Endothelial cell of umbilical vein (primary cell): ENCODE results near the gene VCAN.

Experiments
- CTCF ChIP-seq, 2 donors: IDR thresholded peaks; 1 replicate in 1 of 2; 2 replicates in 1 of 2; pipeline ENCODE4 v1.5.1; 2011; ENCODE audit warnings: low read length in 2 of 2, mild to moderate bottlenecking in 2 of 2, moderate library complexity in 2 of 2, control low read depth in 1 of 2, inconsistent platforms in 1 of 2, low read depth in 1 of 2; ENCODE audit not compliant: insufficient read depth in 1 of 2; ENCODE audit errors: extremely low read depth in 1 of 2
- POLR2A ChIP-seq: IDR thresholded peaks from 2 replicates; pipeline ENCODE4 v1.6.1; 2012; ENCODE audit warnings: low read depth, mild to moderate bottlenecking, control low read depth, low read length

GRCh38 chr5:83473346-83474160, 2.0 kb downstream of the VCAN start:
- TF ChIP-seq CTCF (IDR thresholded peaks at IDR 0.05; ENCODE audit: extremely low read depth in 1 of 2, insufficient read depth in 1 of 2, low read depth in 1 of 2, low read length in 2 of 2) (peak; percentile 86), POLR2A (no peak)
